Measurements from ENCODE around the gene VKORC1L1. TPM values are rescaled to one million over a fixed set of nuclear protein-coding genes. Genes with fewer than 3 reads are reported as not detected.

The VKORC1L1 gene
- total and polyA plus RNA-seq, 2 donors (not counting 3 experiments of a cell fraction or from before 2014, with no cell fraction given) = 14.5 to 36.7 TPM

- no peak overlapping the region for H3K4me3 ChIP-seq (replicated peaks in 1 of 3; ENCODE audit: insufficient read depth in 1 of 3, low read depth in 1 of 3, low read length in 3 of 3)
- DNase-seq (ENCODE audit: low read depth, low spot score) (no peak), FAIRE-seq (no peak)
- POLR2A ChIA-PET = no interaction called here
- CTCF ChIA-PET = interaction anchor here (0.6 kb wide), 1 partner anchor 30 kb away, joined by 3 read pairs; no protein-coding TSS in a partner anchor
- H3K9ac ChIP-seq (replicated peaks; ENCODE audit: extremely low read depth, insufficient read depth, low read length) = no peak overlapping the region
- H3K9me3 ChIP-seq (replicated peaks; ENCODE audit: control insufficient read depth, insufficient read depth, low read length) = no peaks in the 10 kb centered on the region
- no peak for TF ChIP-seq POLR2A (IDR thresholded peaks at IDR 0.05; ENCODE audit: low read depth, low read length)
- TF ChIP-seq EZH2 (IDR thresholded peaks at IDR 0.05; ENCODE audit: borderline replicate concordance, low read depth, low read length, severe bottlenecking) = no peak
- TF ChIP-seq POLR2AphosphoS5 (IDR thresholded peaks at IDR 0.05; ENCODE audit: insufficient read depth, low read depth, low read length) = no peak
- TF ChIP-seq GATA2 (IDR thresholded peaks at IDR 0.05; ENCODE audit: insufficient read depth, insufficient read length, low read depth, low read length) = no peak
- TF ChIP-seq CTCF (IDR thresholded peaks at IDR 0.05; ENCODE audit: extremely low read depth in 1 of 2, insufficient read depth in 1 of 2, low read depth in 1 of 2, low read length in 2 of 2) = no peak
- no peak for TF ChIP-seq JUN (IDR thresholded peaks at IDR 0.05; ENCODE audit: borderline replicate concordance, insufficient read depth, insufficient read length, low read depth)
- no peak for TF ChIP-seq MYC (IDR thresholded peaks at IDR 0.05; ENCODE audit: low read depth, low read length)
- no peak for TF ChIP-seq MAX (IDR thresholded peaks at IDR 0.05; ENCODE audit: insufficient read depth, insufficient read length)
- intact Hi-C loops (cut with micrococcal nuclease) (no loop called here), dilution Hi-C loops (cut with MboI; ENCODE audit: extremely low pct_ligation_motif_present, low sequenced_read_pairs) (no loop called here)
- no peaks in the 10 kb centered on the region for H3K79me2 ChIP-seq (ENCODE audit: control insufficient read depth, insufficient read depth, low read length)
- no peak overlapping the region for H3K4me2 ChIP-seq (ENCODE audit: insufficient read depth, low read length)
- no TSS peak for BruUV-seq (replicated peaks)
- no peaks in the 10 kb centered on the region for H4K20me1 ChIP-seq (replicated peaks; ENCODE audit: control insufficient read depth, extremely low read depth, insufficient read depth, low read length)
- H3K9me1 ChIP-seq (replicated peaks; ENCODE audit: control insufficient read depth, extremely low read depth, insufficient read depth, low read length) = no peaks in the 10 kb centered on the region
- H3K27ac ChIP-seq (ENCODE audit: insufficient read depth, low read depth, low read length) = no peak overlapping the region
- H3K27me3 ChIP-seq (ENCODE audit: control insufficient read depth in 2 of 2, insufficient read depth in 2 of 2, low read length in 2 of 2) = no peaks in the 10 kb centered on the region
- no peaks in the 10 kb centered on the region for H3K36me3 ChIP-seq (ENCODE audit: control insufficient read depth in 2 of 2, extremely low read depth in 1 of 2, insufficient read depth in 2 of 2, low read length in 2 of 2)
- H2AFZ ChIP-seq (ENCODE audit: low read depth, low read length) = no peak overlapping the region
- no peaks in the 10 kb centered on the region for H3K4me1 ChIP-seq (ENCODE audit: control insufficient read depth, extremely low read depth, insufficient read depth, low read length)
Observed at GRCh38 chr7:65827366-65827765, 45.5 kb upstream of the VKORC1L1 start.

Measured in endothelial cell of umbilical vein (primary cell).